DMS 273 (cell line): ENCODE data around the gene TRIM9.

Experiments
- DNase-seq: peaks from one replicate; lab custom pipeline; 2025; ENCODE audit not compliant: unreplicated experiment; lab: John Stamatoyannopoulos, UW

The TRIM9 gene

GRCh38 chr14:51093371-51094281 lies 1.3 kb downstream of the TRIM9 start:
- peak; percentile 95 for DNase-seq

- DNase-seq: peak; percentile 57
Observed at GRCh38 chr14:51092965-51093364, 1.9 kb downstream of the TRIM9 start.

DNA sequence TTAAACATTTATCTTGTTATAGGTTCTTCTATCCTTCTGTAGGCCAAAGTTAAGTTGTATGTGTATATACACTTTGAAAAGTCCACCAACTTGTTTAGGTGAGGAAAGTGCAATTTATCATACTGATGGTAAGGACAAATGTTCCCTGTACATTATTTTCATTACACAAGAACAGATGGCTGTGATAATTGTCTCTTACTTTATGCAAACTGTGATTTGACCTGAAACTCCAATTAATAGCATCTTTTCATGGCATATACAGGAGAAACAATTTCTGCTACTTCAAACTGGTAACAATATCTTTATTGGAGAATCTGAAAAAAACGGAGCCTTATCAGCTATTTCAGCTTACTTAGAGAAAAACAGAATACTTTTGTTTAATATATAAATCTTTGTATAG lies 5.6 kb downstream of the TRIM9 start:
- DNase-seq: peak; percentile 21

DNA sequence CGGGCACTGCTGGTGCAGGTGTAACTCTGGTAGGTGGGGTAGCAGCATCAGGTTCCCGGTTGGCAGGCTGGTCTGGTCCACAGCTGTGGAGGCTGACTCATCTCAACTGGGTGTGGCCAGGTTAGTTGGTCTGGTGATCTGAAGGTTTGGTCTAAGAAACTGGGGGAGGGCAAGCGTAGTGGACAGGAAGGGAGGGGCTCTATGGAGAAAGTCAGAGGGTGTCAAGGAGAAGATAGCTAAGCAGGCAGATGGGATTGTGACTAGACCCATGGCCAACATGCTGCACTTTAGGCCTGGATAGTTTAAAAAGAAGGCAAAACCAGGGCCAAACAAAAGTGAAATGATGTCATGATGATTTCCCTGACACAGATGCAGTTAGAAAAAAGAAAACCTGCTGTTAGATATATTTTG lies 7.9 kb downstream of the TRIM9 start:
- peak; percentile 50 for DNase-seq

DNA sequence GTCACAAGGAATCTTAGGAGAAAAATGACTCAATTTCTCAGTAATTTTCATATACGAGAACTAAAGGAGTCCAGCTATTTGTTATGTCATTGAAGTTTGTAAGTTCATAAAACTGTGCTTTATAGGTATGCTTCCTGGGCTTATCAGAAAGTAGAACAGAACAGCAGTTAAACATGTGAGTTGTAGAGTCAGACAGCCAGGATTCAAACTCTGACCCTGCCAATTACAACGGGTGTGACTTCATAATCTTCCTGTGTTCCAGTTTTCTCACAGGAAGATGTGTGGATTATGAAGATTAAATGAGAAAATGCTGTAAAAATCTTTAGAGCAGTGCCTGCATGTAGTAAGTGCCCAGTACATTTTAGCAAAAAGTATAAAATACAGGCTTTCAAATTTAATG lies 8.9 kb downstream of the TRIM9 start:
- DNase-seq: no peak

DNA sequence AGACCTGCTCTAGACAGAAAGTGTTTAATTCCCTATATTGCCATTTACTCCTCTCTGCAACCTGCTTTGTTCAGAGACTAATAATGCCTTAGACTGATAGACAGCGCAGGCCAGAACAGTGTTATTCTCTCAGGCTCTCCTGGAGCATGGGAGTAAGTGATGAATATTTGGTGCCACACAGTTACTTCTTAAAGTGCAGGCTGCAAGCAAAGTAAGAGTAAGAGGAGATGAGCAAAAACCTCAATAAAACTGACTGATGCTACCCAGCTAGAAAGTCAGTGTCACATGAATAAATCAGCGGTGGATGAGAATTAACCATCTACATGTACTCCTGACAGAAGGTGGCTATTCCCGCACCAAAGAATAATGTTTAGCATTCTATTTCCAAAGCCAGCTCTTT lies 9.9 kb downstream of the TRIM9 start:
- DNase-seq: no peak

GRCh38 chr14:51084507-51084906 lies 10.4 kb downstream of the TRIM9 start:
- DNase-seq: no peak

GRCh38 chr14:51082349-51082748 lies 12.6 kb downstream of the TRIM9 start:
- DNase-seq: no peak

DNA sequence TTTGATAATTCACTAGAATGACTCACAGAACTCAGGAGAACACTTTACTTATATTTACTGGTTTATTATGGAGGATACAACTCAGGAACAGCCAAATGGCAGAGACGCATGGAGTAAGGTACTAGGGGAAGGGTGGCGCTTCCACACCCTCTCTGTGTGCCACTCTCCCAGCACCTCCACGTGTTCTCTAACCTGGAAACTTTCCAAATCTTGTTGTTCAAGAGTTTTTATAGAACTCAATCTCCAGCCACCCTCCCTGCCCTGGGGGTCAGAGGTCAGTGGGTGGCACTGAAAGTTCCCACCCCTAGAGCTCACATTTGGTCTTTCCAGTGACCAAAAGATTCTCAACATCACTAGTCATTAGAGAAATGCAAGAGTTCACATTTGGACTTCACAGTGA lies 13.2 kb downstream of the TRIM9 start:
- no peak for DNase-seq

DNA sequence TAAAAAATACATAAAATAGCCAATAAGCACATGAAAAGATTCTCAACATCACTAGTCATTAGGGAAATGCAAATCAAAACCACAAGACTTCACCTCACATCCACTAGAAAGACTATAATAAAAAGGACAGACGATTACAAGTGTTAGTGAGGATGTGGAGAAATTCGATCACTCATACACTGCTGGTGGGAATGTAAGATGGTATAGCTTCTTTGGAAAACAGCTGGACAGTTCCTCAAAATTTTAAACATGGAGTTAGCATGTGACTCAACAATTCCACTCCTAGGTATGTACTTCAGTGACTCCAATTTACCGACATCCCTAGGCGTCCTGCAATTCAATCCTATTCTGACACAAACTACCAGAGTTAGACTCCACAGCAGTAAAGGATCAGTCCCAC lies 13.7 kb downstream of the TRIM9 start:
- DNase-seq: no peak

DNA sequence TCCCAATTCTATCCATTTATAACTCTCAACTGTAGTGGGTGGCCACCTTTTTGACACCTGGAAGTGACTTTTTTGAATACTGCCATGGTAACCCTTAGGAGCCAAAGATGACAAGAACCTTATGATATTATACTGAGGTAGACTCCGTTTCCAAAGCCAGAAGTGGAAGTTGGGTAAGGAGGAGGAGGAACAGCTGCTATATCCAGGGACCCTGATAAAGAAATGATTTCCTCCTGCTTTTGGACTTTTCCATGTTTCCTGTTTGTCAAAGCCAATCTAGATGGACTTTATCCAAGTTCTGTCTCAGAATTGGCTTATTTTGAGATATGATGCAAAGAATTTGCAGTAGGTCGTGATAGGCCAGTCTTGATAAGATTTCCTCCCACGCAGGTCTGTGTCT lies 14.3 kb downstream of the TRIM9 start:
- DNase-seq: no peak

- no peak for DNase-seq
Observed at GRCh38 chr14:51079489-51079888, 15.4 kb downstream of the TRIM9 start.

DNA sequence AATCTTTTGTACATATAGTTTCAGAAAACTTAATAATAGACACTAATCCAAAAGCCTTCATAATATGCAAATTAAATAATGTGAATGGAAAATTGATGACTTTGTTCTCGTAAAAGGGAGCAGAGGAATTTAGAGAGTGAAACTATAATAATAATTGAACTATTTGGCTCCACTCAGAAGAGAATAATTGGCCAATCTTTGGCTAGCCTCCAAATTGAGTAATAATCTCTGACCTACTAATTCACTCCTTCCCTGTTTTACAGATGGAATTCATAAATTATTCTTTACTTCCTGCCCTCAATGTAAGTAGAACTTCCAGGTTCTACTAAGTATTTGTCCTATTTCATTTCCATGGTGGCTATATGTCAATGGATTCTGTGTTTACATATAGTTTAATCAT lies 15.8 kb downstream of the TRIM9 start:
- no peak for DNase-seq

GRCh38 chr14:51074701-51075385 lies 20.1 kb downstream of the TRIM9 start:
- no peak for DNase-seq

GRCh38 chr14:51073731-51074130 lies 21.2 kb downstream of the TRIM9 start:
- no peak for DNase-seq

DNA sequence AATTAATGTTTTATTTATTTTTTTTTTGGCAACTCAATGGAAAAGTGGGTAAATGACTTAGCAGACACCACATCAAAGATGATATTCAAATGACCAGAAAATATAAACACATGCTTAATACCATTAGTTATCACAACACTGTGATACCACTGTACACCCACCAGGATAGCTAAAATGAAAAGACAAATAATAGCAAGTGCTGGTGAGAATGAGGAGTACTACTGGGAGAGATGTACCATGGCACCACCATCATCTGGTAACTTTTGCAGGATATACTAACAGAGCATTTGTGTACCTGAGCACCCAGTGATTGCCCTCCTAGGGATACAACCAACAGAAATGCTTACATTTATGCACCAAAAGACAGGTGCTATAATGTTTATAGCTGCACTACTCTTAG lies 21.9 kb downstream of the TRIM9 start:
- no peak for DNase-seq

DNA sequence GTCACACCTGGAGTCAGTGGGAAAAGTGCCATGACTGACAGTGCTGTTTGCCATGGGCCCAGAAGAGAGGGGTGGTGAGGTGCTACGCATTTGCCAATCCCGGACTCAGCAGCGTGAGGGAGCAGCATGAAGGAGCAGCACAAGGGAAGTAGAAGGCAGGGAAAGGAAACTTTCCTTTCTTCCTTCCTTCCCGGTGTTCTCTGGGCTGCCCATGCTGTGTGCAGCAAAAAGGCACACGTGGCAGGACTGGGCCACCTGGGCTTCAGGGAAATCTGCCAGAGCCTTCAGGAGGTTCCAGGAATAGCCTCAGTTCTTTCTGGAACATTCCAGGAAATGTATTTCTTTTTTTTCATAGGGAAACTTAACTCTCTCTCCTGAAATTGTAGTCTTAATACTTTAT lies 23.0 kb downstream of the TRIM9 start:
- peak; percentile 58 for DNase-seq

DNA sequence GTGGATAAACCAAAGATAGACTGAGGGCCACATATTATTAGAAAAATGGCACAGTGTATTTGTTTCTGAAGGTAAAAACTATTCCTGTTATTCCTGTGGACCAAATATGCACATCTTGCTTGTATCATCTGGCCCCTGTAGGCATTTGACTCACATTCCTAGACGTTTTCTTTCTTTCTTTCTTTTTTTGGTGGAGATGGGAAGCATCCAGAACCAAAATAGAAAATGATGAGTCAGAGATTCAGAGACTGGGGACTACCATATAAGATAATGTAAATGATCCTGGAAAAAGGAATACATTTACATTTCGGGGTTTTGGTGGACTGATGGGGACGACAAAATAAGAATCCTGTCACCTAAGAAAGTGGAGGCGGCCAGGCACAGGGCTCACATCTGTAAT lies 24.2 kb downstream of the TRIM9 start:
- DNase-seq: no peak

DNA sequence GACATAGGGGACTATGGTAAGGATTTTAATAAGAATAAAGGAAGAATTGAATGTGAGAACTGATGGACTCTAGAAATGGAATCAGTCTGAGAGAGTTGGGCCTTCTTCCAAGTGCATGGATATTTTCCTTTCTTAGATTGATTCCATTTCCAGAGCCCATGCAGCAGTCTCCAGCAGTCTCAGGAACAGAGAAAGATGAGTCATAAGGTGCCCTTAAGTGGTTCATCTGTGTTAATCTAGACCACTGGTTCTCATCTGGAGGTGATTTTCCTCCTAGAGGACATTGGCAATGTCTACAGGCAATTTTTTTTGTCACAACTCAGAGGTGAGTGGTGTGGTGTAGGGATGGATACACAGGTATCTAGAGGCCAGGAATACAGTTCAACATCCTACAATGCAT lies 25.9 kb downstream of the TRIM9 start:
- DNase-seq: no peak

- DNase-seq: no peak
Observed at GRCh38 chr14:51068268-51068667, 26.6 kb downstream of the TRIM9 start.

GRCh38 chr14:51067295-51067694 lies 27.6 kb downstream of the TRIM9 start:
- DNase-seq: no peak

- DNase-seq: no peak
Observed at GRCh38 chr14:51066576-51066975, 28.3 kb downstream of the TRIM9 start.
